Activated naive CD8-positive, alpha-beta T cell treated with anti-CD3 and anti-CD28 coated beads, Interleukin-2, amount 50 U/mL, for 16 hours (primary cell): ENCODE results near the gene IL22RA1.

ENCODE experiments used
- DNase-seq: peaks from one replicate; pipeline ENCODE4 v3.0.0-alpha.2; 2020; ENCODE audit warnings: low read depth, low spot score

IL22RA1 gene

GRCh38 chr1:24074196-24074595, 68.7 kb downstream of the IL22RA1 start:
- no peak for DNase-seq

- DNase-seq, result no peak
Measured at GRCh38 chr1:24071941-24072340, 71.0 kb downstream of the IL22RA1 start.

GRCh38 chr1:24070821-24071393, 72.0 kb downstream of the IL22RA1 start:
- DNase-seq, result peak; percentile 54

GRCh38 chr1:24069817-24070216, 73.1 kb downstream of the IL22RA1 start:
- DNase-seq, result no peak
